Progenitor cell of endocrine pancreas (in vitro differentiated cells): ENCODE measurements around the gene ASPRV1. TPM values are rescaled to one million over a fixed set of nuclear protein-coding genes. Genes with fewer than 3 reads are reported as not detected.

ENCODE experiments used
- DNase-seq: peaks from one replicate; pipeline ENCODE4 v3.0.0; 2021; ENCODE audit warnings: low spot score; ENCODE audit not compliant: unreplicated experiment
- H3K27ac Mint-ChIP-seq: 2 replicates; pipeline ENCODE4 v1.8.0; 2021; ENCODE audit warnings: mild to moderate bottlenecking, moderate library complexity, mixed read lengths
- H3K27me3 Mint-ChIP-seq: 2 replicates; pipeline ENCODE4 v1.8.0; 2021; ENCODE audit warnings: mixed read lengths
- H3K36me3 Mint-ChIP-seq: 2 replicates; pipeline ENCODE4 v1.8.0; 2022; ENCODE audit warnings: mixed read lengths; ENCODE audit not compliant: insufficient read depth
- H3K4me1 Mint-ChIP-seq: 2 replicates; pipeline ENCODE4 v1.8.0; 2021; ENCODE audit warnings: low read depth, mixed read lengths
- H3K4me3 Mint-ChIP-seq: 2 replicates; pipeline ENCODE4 v1.8.0; 2021; ENCODE audit warnings: low read depth, mild to moderate bottlenecking, moderate library complexity, mixed read lengths
- H3K9me3 Mint-ChIP-seq: 2 replicates; pipeline ENCODE4 v1.8.0; 2021; ENCODE audit warnings: low read depth, mixed read lengths
- CTCF ChIP-seq: fragments of 200-600 bp; sonication (generic); IDR thresholded peaks from one replicate; pipeline ENCODE4 v1.5.0; 2021; ENCODE audit warnings: antibody characterized with exemption, mild to moderate bottlenecking; ENCODE audit not compliant: unreplicated experiment
- total RNA-seq: library from RNA; stranded (reverse); gene quantifications from 2 replicates; pipeline ENCODE4 v1.2.1, GENCODE V29; 2021

The ASPRV1 gene
- total RNA-seq, 1 donor from 2014 or later = 1.1 TPM

GRCh38 chr2:69972822-69973221 lies 11.4 kb upstream of the ASPRV1 start:
- Mint-ChIP-seq H3K4me3 (no peak overlapping the region), H3K36me3 (no peaks in the 10 kb centered on the region), H3K27me3 (peaks cover 7% of the 10 kb centered on the region), H3K9me3 (no peaks in the 10 kb centered on the region), H3K27ac (no peak overlapping the region), H3K4me1 (peaks cover 2% of the 10 kb centered on the region)
- no peak for DNase-seq
- no peak for TF ChIP-seq CTCF

- H3K4me3 Mint-ChIP-seq = no peak overlapping the region
- H3K4me1 Mint-ChIP-seq = no peaks in the 10 kb centered on the region
- no peak for TF ChIP-seq CTCF
- H3K36me3 Mint-ChIP-seq = no peaks in the 10 kb centered on the region
- no peaks in the 10 kb centered on the region for H3K9me3 Mint-ChIP-seq
- peaks cover 4% of the 10 kb centered on the region for H3K27me3 Mint-ChIP-seq
- no peak overlapping the region for H3K27ac Mint-ChIP-seq
- DNase-seq = no peak
These were observed 8.6 kb upstream of the ASPRV1 start for GRCh38 chr2:69969991-69970390.

DNA sequence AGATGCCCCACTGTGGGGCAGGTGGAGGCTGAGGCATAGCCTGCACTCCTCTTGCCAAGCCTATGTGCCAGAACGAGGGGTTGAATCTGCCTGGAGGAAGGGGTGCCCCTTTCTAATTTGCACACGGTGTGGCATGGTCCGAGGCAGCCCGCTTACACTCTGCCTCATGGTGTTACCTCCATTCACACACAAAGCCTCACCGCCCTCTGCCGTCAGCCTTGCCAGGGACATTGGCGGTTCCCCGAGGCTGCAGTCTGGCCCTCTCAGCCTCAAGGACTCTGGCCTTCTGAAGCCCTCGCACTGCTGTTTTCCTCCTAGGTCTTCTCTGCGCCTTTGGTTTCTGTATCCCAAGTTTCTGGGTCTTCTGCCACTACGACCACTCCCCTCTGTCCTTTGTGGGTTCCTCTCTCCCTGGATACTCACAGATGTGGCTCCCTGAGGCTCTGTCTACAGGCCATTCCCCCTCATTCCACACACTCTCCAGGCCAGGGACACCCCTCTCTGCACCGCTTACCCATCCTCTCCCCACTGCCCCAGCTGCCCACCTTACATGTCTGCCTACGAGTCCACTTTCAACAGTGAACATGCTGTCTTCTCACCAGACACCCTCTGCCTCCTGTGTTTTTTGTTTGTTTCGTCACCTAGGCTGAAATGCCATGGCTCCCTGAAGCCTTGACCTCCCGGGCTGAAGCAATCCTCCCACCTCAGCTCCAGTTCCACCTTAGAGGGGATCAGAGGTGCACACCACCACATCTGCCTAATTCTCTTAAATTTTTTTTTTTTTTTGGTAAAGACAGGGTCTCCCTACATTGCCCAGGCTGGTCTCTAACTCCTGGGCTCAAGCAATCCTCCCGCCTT lies 7.9 kb upstream of the ASPRV1 start:
- peaks cover 4% of the 10 kb centered on the region for H3K27me3 Mint-ChIP-seq
- TF ChIP-seq CTCF = no peak
- DNase-seq = no peak
- no peaks in the 10 kb centered on the region for H3K36me3 Mint-ChIP-seq
- no peak overlapping the region for H3K4me3 Mint-ChIP-seq
- H3K4me1 Mint-ChIP-seq = peaks cover 5% of the 10 kb centered on the region
- no peaks in the 10 kb centered on the region for H3K9me3 Mint-ChIP-seq
- no peak overlapping the region for H3K27ac Mint-ChIP-seq

- no peak for TF ChIP-seq CTCF
- no peak for DNase-seq
- no peak overlapping the region for H3K4me3 Mint-ChIP-seq
- H3K4me1 Mint-ChIP-seq = peaks cover 9% of the 10 kb centered on the region
- H3K9me3 Mint-ChIP-seq = no peaks in the 10 kb centered on the region
- peaks cover 4% of the 10 kb centered on the region for H3K27me3 Mint-ChIP-seq
- H3K27ac Mint-ChIP-seq = no peak overlapping the region
- H3K36me3 Mint-ChIP-seq = no peaks in the 10 kb centered on the region
These were observed 7.2 kb upstream of the ASPRV1 start for GRCh38 chr2:69968609-69969008.

GRCh38 chr2:69966496-69966895 lies 5.1 kb upstream of the ASPRV1 start:
- no peaks in the 10 kb centered on the region for H3K9me3 Mint-ChIP-seq
- no peak for TF ChIP-seq CTCF
- peaks cover 9% of the 10 kb centered on the region for H3K4me1 Mint-ChIP-seq
- H3K36me3 Mint-ChIP-seq = no peaks in the 10 kb centered on the region
- H3K4me3 Mint-ChIP-seq = no peak overlapping the region
- DNase-seq = no peak
- no peak overlapping the region for H3K27ac Mint-ChIP-seq
- peaks cover 4% of the 10 kb centered on the region for H3K27me3 Mint-ChIP-seq
